HEK293 (cell line): ENCODE data around the gene GUCY1B1.

Source experiments
- CTCF ChIA-PET: fragments of 350-600 bp; formaldehyde crosslinking; extraction: SDS; loops from one replicate; lab custom pipeline; 2021; ENCODE audit warnings: antibody characterized with exemption; lab: Yijun Ruan, JAX
- POLR2A ChIA-PET: fragments of 300-600 bp; formaldehyde crosslinking; extraction: SDS; loops from one replicate; lab custom pipeline; 2020; ENCODE audit warnings: antibody characterized with exemption, inconsistent platforms; lab: Yijun Ruan, JAX
- H3K27ac ChIP-seq: fragments of 200-500 bp; sonication (Bioruptor generic); 2 replicates; pipeline ENCODE4 v1.5.1; 2014; ENCODE audit warnings: low read depth, low read length, control low read depth, inconsistent platforms; ENCODE audit errors: extremely low read depth
- H3K36me3 ChIP-seq, 2 experiments: fragments of 200-500 bp in 1 of 2; sonication (Bioruptor generic) in 1 of 2; 1 replicate in 1 of 2; 2 replicates in 1 of 2; pipeline ENCODE4 v1.5.1; 2014 to 2017; ENCODE audit warnings: inconsistent platforms in 2 of 2, low read length in 2 of 2; ENCODE audit not compliant: control insufficient read depth in 2 of 2, insufficient read depth in 1 of 2
- H3K4me1 ChIP-seq: fragments of 200-500 bp; sonication (Bioruptor generic); 2 replicates; pipeline ENCODE4 v1.5.1; 2014; ENCODE audit warnings: mild to moderate bottlenecking, low read length, inconsistent platforms; ENCODE audit not compliant: control insufficient read depth, insufficient read depth
- H3K4me3 ChIP-seq: 2 replicates; pipeline ENCODE4 v1.5.1; 2011; ENCODE audit warnings: low read depth, mild to moderate bottlenecking, control low read depth, low read length, moderate library complexity
- H3K9me3 ChIP-seq: fragments of 200-500 bp; sonication (Bioruptor generic); 2 replicates; pipeline ENCODE4 v1.5.1; 2014; ENCODE audit warnings: low read depth, low read length, inconsistent platforms; ENCODE audit not compliant: control insufficient read depth, insufficient read depth
- GLIS2 ChIP-seq: fragments of 450-650 bp; formaldehyde crosslinking; IDR thresholded peaks from 2 replicates; pipeline ENCODE4 v1.5.1; 2016; ENCODE audit warnings: missing biosample characterization, missing genetic modification characterization
- OSR2 ChIP-seq: fragments of 450-650 bp; formaldehyde crosslinking; IDR thresholded peaks from 2 replicates; pipeline ENCODE4 v1.5.1; 2016; ENCODE audit warnings: missing biosample characterization, missing genetic modification characterization
- ZNF138 ChIP-seq: fragments of 450-650 bp; formaldehyde crosslinking; IDR thresholded peaks from 2 replicates; pipeline ENCODE4 v1.5.1; 2016; ENCODE audit warnings: missing biosample characterization, missing genetic modification characterization, borderline replicate concordance
- ZNF155 ChIP-seq: fragments of 450-650 bp; formaldehyde crosslinking; IDR thresholded peaks from 2 replicates; pipeline ENCODE4 v1.5.1; 2016; ENCODE audit warnings: missing biosample characterization, missing genetic modification characterization
- ZNF184 ChIP-seq: fragments of 450-650 bp; IDR thresholded peaks from 2 replicates; pipeline ENCODE4 v1.5.1; 2018; ENCODE audit warnings: missing biosample characterization, mild to moderate bottlenecking, missing genetic modification characterization
- ZNF23 ChIP-seq: fragments of 450-650 bp; formaldehyde crosslinking; IDR thresholded peaks from 2 replicates; pipeline ENCODE4 v1.5.1; 2016; ENCODE audit warnings: missing biosample characterization, missing genetic modification characterization, borderline replicate concordance
- ZNF433 ChIP-seq: fragments of 450-650 bp; formaldehyde crosslinking; IDR thresholded peaks from 2 replicates; pipeline ENCODE4 v1.5.1; 2016; ENCODE audit warnings: missing biosample characterization, missing genetic modification characterization, low read depth
- ZNF548 ChIP-seq: fragments of 450-650 bp; formaldehyde crosslinking; IDR thresholded peaks from 2 replicates; pipeline ENCODE4 v1.5.1; 2016; ENCODE audit warnings: missing biosample characterization, missing genetic modification characterization
- ZNF555 ChIP-seq: fragments of 450-650 bp; formaldehyde crosslinking; conservative IDR thresholded peaks from 2 replicates; pipeline ENCODE4 v1.5.1; 2017; ENCODE audit warnings: missing biosample characterization, mild to moderate bottlenecking, missing genetic modification characterization, inconsistent platforms
- ZNF560 ChIP-seq: fragments of 450-650 bp; formaldehyde crosslinking; IDR thresholded peaks from 2 replicates; pipeline ENCODE4 v1.5.1; 2017; ENCODE audit warnings: missing biosample characterization, missing genetic modification characterization, borderline replicate concordance
- ZNF610 ChIP-seq: fragments of 450-650 bp; formaldehyde crosslinking; IDR thresholded peaks from 2 replicates; pipeline ENCODE4 v1.5.1; 2016; ENCODE audit warnings: missing biosample characterization, missing genetic modification characterization, borderline replicate concordance
- ZNF626 ChIP-seq: fragments of 450-650 bp; sonication (Bioruptor Pico); formaldehyde crosslinking; IDR thresholded peaks from 2 replicates; pipeline ENCODE4 v1.5.1; 2018; ENCODE audit warnings: missing biosample characterization, missing genetic modification characterization, inconsistent platforms
- ZNF664 ChIP-seq: fragments of 450-650 bp; formaldehyde crosslinking; IDR thresholded peaks from 2 replicates; pipeline ENCODE4 v1.5.1; 2016; ENCODE audit warnings: missing biosample characterization, missing genetic modification characterization
- ZSCAN23 ChIP-seq: fragments of 450-650 bp; formaldehyde crosslinking; IDR thresholded peaks from 2 replicates; pipeline ENCODE4 v1.5.1; 2016; ENCODE audit warnings: missing biosample characterization, missing genetic modification characterization
- TF ChIP-seq, protein P1 (sequence below): fragments of 450-650 bp; formaldehyde crosslinking; IDR thresholded peaks from 2 replicates; pipeline ENCODE4 v1.5.1; 2016; ENCODE audit warnings: missing biosample characterization, missing genetic modification characterization
- TF ChIP-seq, protein P2 (sequence below): fragments of 450-650 bp; formaldehyde crosslinking; IDR thresholded peaks from 2 replicates; pipeline ENCODE4 v1.5.1; 2017; ENCODE audit warnings: missing biosample characterization, missing genetic modification characterization
- TF ChIP-seq, protein P3 (sequence below): fragments of 450-650 bp; formaldehyde crosslinking; IDR thresholded peaks from 2 replicates; pipeline ENCODE4 v1.5.1; 2017; ENCODE audit warnings: missing biosample characterization, missing genetic modification characterization
- TF ChIP-seq, protein P4 (sequence below): fragments of 450-650 bp; IDR thresholded peaks from 2 replicates; pipeline ENCODE4 v1.5.1; 2018; ENCODE audit warnings: missing biosample characterization, mild to moderate bottlenecking, missing genetic modification characterization

The GUCY1B1 gene

DNA sequence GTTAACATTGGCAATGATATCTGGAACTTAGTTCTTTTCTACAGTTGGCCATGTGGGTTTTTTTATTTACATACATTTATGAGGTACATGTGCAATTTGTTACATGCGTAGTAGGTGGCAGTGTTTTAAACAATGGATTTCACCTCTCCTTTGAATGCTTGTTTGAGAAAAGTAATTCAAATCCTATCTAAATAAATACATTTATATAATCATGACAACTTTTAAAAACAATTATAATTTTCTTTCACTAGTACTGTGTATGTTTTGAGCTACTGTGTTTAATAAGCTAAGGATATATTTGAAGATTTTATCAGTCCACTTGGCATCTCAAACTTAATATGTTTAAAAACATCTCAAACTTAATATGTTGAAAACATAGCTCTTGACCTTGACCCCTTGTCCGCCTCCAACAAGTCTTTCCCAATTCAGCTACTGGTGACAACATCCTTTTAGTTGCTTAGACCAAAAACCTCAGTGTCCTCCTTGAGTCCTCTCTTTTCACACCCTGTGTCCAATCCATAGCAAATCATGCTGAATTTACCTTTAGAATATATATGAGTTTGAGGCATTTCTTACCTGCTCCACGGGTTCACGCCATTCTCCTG, 14.5 kb downstream of the GUCY1B1 start:
- Histone ChIP-seq H3K27ac (no peak overlapping the region), H3K36me3 (peaks cover 0 to 11% of the 10 kb centered on the region in 2 experiments; a peak in 2 of 3 replicates), H3K4me1 (no peaks in the 10 kb centered on the region), H3K4me3 (no peak overlapping the region), H3K9me3 (no peaks in the 10 kb centered on the region)
- ChIA-PET CTCF (interaction anchor here (0.6 to 1.4 kb wide), 5 partner anchors 14 to 995 kb away, joined by 3 to 6 read pairs (median 3); no protein-coding TSS in a partner anchor), POLR2A (no interaction called here)
- TF ChIP-seq, protein P1, sequence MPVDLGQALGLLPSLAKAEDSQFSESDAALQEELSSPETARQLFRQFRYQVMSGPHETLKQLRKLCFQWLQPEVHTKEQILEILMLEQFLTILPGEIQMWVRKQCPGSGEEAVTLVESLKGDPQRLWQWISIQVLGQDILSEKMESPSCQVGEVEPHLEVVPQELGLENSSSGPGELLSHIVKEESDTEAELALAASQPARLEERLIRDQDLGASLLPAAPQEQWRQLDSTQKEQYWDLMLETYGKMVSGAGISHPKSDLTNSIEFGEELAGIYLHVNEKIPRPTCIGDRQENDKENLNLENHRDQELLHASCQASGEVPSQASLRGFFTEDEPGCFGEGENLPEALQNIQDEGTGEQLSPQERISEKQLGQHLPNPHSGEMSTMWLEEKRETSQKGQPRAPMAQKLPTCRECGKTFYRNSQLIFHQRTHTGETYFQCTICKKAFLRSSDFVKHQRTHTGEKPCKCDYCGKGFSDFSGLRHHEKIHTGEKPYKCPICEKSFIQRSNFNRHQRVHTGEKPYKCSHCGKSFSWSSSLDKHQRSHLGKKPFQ (tag by site-specific recombination): no peak
- no peak for TF ChIP-seq ZNF138 (tag by site-specific recombination)
- TF ChIP-seq, protein P2, sequence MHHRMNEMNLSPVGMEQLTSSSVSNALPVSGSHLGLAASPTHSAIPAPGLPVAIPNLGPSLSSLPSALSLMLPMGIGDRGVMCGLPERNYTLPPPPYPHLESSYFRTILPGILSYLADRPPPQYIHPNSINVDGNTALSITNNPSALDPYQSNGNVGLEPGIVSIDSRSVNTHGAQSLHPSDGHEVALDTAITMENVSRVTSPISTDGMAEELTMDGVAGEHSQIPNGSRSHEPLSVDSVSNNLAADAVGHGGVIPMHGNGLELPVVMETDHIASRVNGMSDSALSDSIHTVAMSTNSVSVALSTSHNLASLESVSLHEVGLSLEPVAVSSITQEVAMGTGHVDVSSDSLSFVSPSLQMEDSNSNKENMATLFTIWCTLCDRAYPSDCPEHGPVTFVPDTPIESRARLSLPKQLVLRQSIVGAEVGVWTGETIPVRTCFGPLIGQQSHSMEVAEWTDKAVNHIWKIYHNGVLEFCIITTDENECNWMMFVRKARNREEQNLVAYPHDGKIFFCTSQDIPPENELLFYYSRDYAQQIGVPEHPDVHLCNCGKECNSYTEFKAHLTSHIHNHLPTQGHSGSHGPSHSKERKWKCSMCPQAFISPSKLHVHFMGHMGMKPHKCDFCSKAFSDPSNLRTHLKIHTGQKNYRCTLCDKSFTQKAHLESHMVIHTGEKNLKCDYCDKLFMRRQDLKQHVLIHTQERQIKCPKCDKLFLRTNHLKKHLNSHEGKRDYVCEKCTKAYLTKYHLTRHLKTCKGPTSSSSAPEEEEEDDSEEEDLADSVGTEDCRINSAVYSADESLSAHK: no peak

DNA sequence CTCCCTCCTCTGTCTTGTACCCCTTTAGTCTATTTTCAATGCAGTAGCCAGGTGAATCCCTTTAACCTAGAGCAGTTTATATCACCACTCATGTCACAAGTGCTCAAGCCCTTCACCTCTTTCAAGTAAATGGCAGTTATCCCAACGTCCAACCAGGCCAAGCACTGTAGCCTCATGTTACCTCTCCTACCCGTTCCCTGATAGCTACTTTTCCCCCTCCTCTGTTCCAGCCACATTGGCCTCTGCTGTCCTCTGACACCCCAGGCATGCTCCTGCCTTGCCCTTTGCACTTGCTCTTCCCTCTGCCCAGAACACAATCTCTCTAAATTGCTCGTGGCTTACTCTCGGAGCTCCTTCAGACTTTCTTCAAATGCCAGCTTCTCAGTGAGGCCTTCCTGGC, 15.2 kb downstream of the GUCY1B1 start:
- POLR2A ChIA-PET: no interaction called here

DNA sequence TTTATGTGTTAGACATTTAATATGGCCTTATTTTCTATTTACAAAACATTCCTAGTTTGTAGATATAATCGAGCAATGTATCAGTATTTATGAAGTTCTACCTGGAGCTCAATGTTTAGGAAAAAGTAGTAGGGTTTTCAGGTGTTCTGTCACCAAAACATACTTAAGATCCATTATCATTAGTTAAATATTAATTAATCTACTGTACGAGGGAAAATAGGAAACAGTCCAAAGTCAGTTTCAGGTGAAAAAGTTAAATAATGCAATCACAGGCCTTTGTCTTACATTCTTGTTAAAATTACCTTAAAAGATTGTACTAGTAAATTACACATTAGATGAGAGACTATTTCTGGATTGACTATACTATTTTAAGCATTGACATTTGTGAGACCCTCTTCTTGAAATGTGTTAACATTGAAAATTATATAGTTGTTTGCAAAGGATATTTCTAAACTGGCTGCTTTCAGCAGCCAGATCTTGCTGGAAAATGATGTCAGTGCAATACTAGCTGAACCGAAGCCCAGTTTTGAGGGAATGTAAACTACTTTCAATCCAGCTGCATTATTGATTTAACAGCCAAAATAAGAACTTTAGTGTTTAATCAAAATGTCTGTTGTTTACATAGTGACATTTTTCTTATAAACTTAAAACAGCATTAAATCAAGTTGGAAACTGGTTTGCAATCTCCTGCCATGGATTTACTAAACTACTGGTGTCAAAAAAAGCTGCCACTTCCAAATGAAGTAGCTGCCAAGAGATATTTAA, 19.3 kb downstream of the GUCY1B1 start:
- ChIA-PET CTCF (interaction anchor here (0.6 to 1.0 kb wide), 2 partner anchors 11 to 1226 kb away, joined by 3 read pairs; no protein-coding TSS in a partner anchor), POLR2A (no interaction called here)
- H3K4me3 ChIP-seq: no peak overlapping the region
- TF ChIP-seq, protein P3, sequence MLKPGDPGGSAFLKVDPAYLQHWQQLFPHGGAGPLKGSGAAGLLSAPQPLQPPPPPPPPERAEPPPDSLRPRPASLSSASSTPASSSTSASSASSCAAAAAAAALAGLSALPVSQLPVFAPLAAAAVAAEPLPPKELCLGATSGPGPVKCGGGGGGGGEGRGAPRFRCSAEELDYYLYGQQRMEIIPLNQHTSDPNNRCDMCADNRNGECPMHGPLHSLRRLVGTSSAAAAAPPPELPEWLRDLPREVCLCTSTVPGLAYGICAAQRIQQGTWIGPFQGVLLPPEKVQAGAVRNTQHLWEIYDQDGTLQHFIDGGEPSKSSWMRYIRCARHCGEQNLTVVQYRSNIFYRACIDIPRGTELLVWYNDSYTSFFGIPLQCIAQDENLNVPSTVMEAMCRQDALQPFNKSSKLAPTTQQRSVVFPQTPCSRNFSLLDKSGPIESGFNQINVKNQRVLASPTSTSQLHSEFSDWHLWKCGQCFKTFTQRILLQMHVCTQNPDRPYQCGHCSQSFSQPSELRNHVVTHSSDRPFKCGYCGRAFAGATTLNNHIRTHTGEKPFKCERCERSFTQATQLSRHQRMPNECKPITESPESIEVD (tag by site-specific recombination): peak; percentile 76
- TF ChIP-seq ZNF626 (tag by site-specific recombination): no peak
- H3K4me1 ChIP-seq: no peaks in the 10 kb centered on the region
- H3K36me3 ChIP-seq: peaks cover 3 to 15% of the 10 kb centered on the region in 2 experiments; a peak in 2 of 3 replicates
- H3K9me3 ChIP-seq: no peaks in the 10 kb centered on the region
- H3K27ac ChIP-seq: no peak overlapping the region

More for the DNA sequence above, 15.2 kb downstream of the GUCY1B1 start:
- CTCF ChIA-PET: interaction anchor here (1.0 kb wide), 1 partner anchor 107 kb away, joined by 3 read pairs; no protein-coding TSS in a partner anchor
- no peak overlapping the region for H3K4me3 ChIP-seq
- no peak overlapping the region for H3K27ac ChIP-seq
- H3K4me1 ChIP-seq: no peaks in the 10 kb centered on the region
- peaks cover 0 to 14% of the 10 kb centered on the region in 2 experiments; a peak in 2 of 3 replicates for H3K36me3 ChIP-seq
- H3K9me3 ChIP-seq: no peaks in the 10 kb centered on the region
- TF ChIP-seq GLIS2 (tag by site-specific recombination) (no peak), ZNF548 (no peak), ZNF184 (no peak), ZNF555 (tag by site-specific recombination) (no peak), ZNF433 (tag by site-specific recombination) (no peak), OSR2 (no peak), ZNF23 (no peak), ZNF610 (tag by site-specific recombination) (no peak), ZSCAN23 (tag by site-specific recombination) (no peak), ZNF155 (tag by site-specific recombination) (no peak), ZNF664 (no peak), ZNF560 (tag by site-specific recombination) (no peak)
- TF ChIP-seq, protein P4, sequence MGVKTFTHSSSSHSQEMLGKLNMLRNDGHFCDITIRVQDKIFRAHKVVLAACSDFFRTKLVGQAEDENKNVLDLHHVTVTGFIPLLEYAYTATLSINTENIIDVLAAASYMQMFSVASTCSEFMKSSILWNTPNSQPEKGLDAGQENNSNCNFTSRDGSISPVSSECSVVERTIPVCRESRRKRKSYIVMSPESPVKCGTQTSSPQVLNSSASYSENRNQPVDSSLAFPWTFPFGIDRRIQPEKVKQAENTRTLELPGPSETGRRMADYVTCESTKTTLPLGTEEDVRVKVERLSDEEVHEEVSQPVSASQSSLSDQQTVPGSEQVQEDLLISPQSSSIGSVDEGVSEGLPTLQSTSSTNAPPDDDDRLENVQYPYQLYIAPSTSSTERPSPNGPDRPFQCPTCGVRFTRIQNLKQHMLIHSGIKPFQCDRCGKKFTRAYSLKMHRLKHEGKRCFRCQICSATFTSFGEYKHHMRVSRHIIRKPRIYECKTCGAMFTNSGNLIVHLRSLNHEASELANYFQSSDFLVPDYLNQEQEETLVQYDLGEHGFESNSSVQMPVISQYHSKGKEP (tag by site-specific recombination): no peak
